Activated CD4-positive, alpha-beta T cell treated with anti-CD3 and anti-CD28 coated beads, Interleukin-2, amount 50 U/mL, for 16 hours (primary cell): ENCODE data around the gene SUSD4.
"Not testable (repeated sequence)": the region's sequence is repeated elsewhere in the genome, so short reads cannot be mapped to it uniquely, and the experiment has no call there.

Experiments used
- DNase-seq: peaks from one replicate; pipeline ENCODE4 v3.0.0-alpha.2; 2020

Gene SUSD4

GRCh38 chr1:223283697-223284096 lies 80.3 kb downstream of the SUSD4 start:
- not testable (repeated sequence) for DNase-seq

GRCh38 chr1:223278311-223278710 lies 85.7 kb downstream of the SUSD4 start:
- DNase-seq, result not testable (repeated sequence)

GRCh38 chr1:223276029-223276428 lies 87.9 kb downstream of the SUSD4 start:
- no peak for DNase-seq

GRCh38 chr1:223273511-223273910 lies 90.5 kb downstream of the SUSD4 start:
- no peak for DNase-seq

- no peak for DNase-seq
Observed at GRCh38 chr1:223271085-223271781, 92.7 kb downstream of the SUSD4 start.

- no peak for DNase-seq
Observed at GRCh38 chr1:223270155-223270554, 93.8 kb downstream of the SUSD4 start.

GRCh38 chr1:223269006-223269405 lies 95.0 kb downstream of the SUSD4 start:
- no peak for DNase-seq

- no peak for DNase-seq
Observed at GRCh38 chr1:223266632-223267172, 97.3 kb downstream of the SUSD4 start.

- no peak for DNase-seq
Observed at GRCh38 chr1:223264983-223265908, 98.7 kb downstream of the SUSD4 start.

GRCh38 chr1:223264529-223264928 lies 99.4 kb downstream of the SUSD4 start:
- DNase-seq, result no peak

- no peak for DNase-seq
Observed at GRCh38 chr1:223261914-223262313, 102.1 kb downstream of the SUSD4 start.

GRCh38 chr1:223260712-223261111 lies 103.3 kb downstream of the SUSD4 start:
- no peak for DNase-seq

GRCh38 chr1:223259462-223259861 lies 104.5 kb downstream of the SUSD4 start:
- no peak for DNase-seq

- DNase-seq, result no peak
Observed at GRCh38 chr1:223258751-223259198, 105.2 kb downstream of the SUSD4 start.

- DNase-seq, result no peak
Observed at GRCh38 chr1:223257856-223258550, 106.0 kb downstream of the SUSD4 start.

GRCh38 chr1:223256034-223256433 lies 107.9 kb downstream of the SUSD4 start:
- DNase-seq, result no peak

GRCh38 chr1:223253916-223254315 lies 110.1 kb downstream of the SUSD4 start:
- DNase-seq, result no peak

- not testable (repeated sequence) for DNase-seq
Observed at GRCh38 chr1:223251387-223251786, 112.6 kb downstream of the SUSD4 start.

GRCh38 chr1:223250632-223251015 lies 113.4 kb downstream of the SUSD4 start:
- DNase-seq, result no peak

- no peak for DNase-seq
Observed at GRCh38 chr1:223249854-223250631, 113.9 kb downstream of the SUSD4 start.

GRCh38 chr1:223248770-223249140 lies 115.2 kb downstream of the SUSD4 start:
- no peak for DNase-seq
